Adrenal gland (tissue), 19 donors: ENCODE measurements around the gene UGGT1. TPM values are rescaled to one million over a fixed set of nuclear protein-coding genes. Genes with fewer than 3 reads are reported as not detected.

Experiments
- DNase-seq, 7 donors: peaks; one replicate each; pipeline ENCODE4 v3.0.0-alpha.2; 2019 to 2020
- H3K27ac ChIP-seq, 5 donors: fragments of 200-600 bp; sonication (generic) in 4 of 5; 1 replicate in 3 of 5; 2 replicates in 2 of 5; pipeline versions ENCODE4 v1.5.1 to v1.8.0; 2016 to 2020; ENCODE audit warnings: mild to moderate bottlenecking in 1 of 5
- H3K27me3 ChIP-seq: fragments of 200-600 bp; 2 replicates; pipeline ENCODE4 v1.8.0; 2021
- H3K36me3 ChIP-seq, 2 donors: fragments of 200-600 bp; replicated peaks in 1 of 2; 1 replicate in 1 of 2; 2 replicates in 1 of 2; pipeline versions ENCODE4 v1.5.1 to v1.8.0; 2018 to 2022
- H3K4me1 ChIP-seq, 2 donors: fragments of 200-600 bp; replicated peaks in 1 of 2; 1 replicate in 1 of 2; 2 replicates in 1 of 2; pipeline versions ENCODE4 v1.5.1 to v1.8.0; 2018 to 2021
- H3K4me3 ChIP-seq, 4 donors: fragments of 200-600 bp; sonication (generic) in 3 of 4; one replicate each; pipeline ENCODE4 v1.5.1; 2016 to 2018
- H3K9me3 ChIP-seq, 3 donors: fragments of 200-600 bp; sonication (generic) in 1 of 3; replicated peaks in 1 of 3; 1 replicate in 2 of 3; 2 replicates in 1 of 3; pipeline versions ENCODE4 v1.5.1 to v1.8.0; 2016 to 2021
- CTCF ChIP-seq, 6 experiments: fragments of 450-650 bp in 4 of 6; fragments of 200-600 bp in 2 of 6; sonication (generic) in 1 of 6; IDR thresholded peaks; 1 replicate in 5 of 6; 2 replicates in 1 of 6; pipeline versions ENCODE4 v1.5.1 to v1.8.0; 2016 to 2021; ENCODE audit warnings: antibody characterized with exemption in 6 of 6, mild to moderate bottlenecking in 2 of 6, moderate library complexity in 1 of 6
- POLR2A ChIP-seq, 2 donors: fragments of 450-650 bp; IDR thresholded peaks; one replicate each; pipeline ENCODE4 v1.6.1; 2017; ENCODE audit warnings: antibody characterized with exemption in 2 of 2, mild to moderate bottlenecking in 2 of 2, moderate library complexity in 1 of 2
- WGBS, 4 donors: extraction: QIAGEN DNeasy Blood & Tissue Kit in 2 of 4; methylation state at CpG; one replicate each; pipeline versions ENCODE4 v1.1.5 to v1.1.7; 2013 to 2017; 5-methylcytosine and 5-hydroxymethylcytosine counted together
- intact Hi-C, 2 donors: fragments of 100-400 bp; cut with DNase I; formaldehyde crosslinking; loops; one replicate each; pipeline versions ENCODE4 v1.14.1 to v1.15.0; 2022 to 2023
- long read RNA-seq, 10 donors: library from polyadenylated mRNA in 3 of 10; unstranded in 2 of 10; stranded (forward) in 1 of 10; transcript quantifications; one replicate each; pipeline ENCODE4 v2.0.0 and lab custom pipeline, GENCODE V29; 2021 to 2026
- polyA plus RNA-seq, 3 donors: library from polyadenylated mRNA; stranded (reverse); fragments of 200-250 nt in 2 of 3; fragments of 350-450 nt in 1 of 3; fragmentation: Illumina TruSeq in 1 of 3; extraction: RNeasy Lipid Tissue Mini Kit (QIAGEN cat#74804) in 1 of 3; gene quantifications; one replicate each; pipeline ENCODE4 v1.2.3, GENCODE V29; 2013 to 2014
- total RNA-seq, 9 donors: library from RNA; depleted of rRNA in 4 of 9; stranded (reverse); fragments of >200 nt in 4 of 9; fragments of 120-200 nt in 1 of 9; fragmentation: NEBNext Ultra II Directional in 1 of 9; extraction: Animal tissue kit (Norgen Biotek cat#: 25700) in 1 of 9; gene quantifications; one replicate each; pipeline versions ENCODE4 v1.1.0 to v1.2.4, GENCODE V29; 2013 to 2023
- donor health status: healthy with polysubstance abuse.
- donor health status: Bipolar disorder and iron deficiency.
- donor health status: DM: yes; HTN: yes; CAD: no.
- donor health status: DM: no; HTN: no; CAD: no.
- donor health status: DM: no; HTN: no; CAD: no.
- donor health status: DM: yes; HTN: yes; CAD: no.

Gene UGGT1
- total RNA-seq = 10 to 100 TPM; 32.0 to 67.5 (median 43.2) TPM
- polyA plus RNA-seq = 10 to 100 TPM in 1 of 3 donors, 1 to 10 TPM in 2; 6.6 to 45.2 (median 6.8) TPM
- long read RNA-seq, donor 1, full-length matches to known transcripts = 1 of 6 reads
- long read RNA-seq, donor 1, partial matches to known transcripts = 5 of 6 reads
- long read RNA-seq, donor 1, other reads (novel, unspliced or antisense) = 0 of 6 reads
- long read RNA-seq, donor 2 = 0 reads
- long read RNA-seq, donor 3, full-length matches to known transcripts = 2 of 2 reads
- long read RNA-seq, donor 3, partial matches to known transcripts = 0 of 2 reads
- long read RNA-seq, donor 3, other reads (novel, unspliced or antisense) = 0 of 2 reads
- long read RNA-seq, donor 4, partial matches to known transcripts = 1 of 5 reads
- long read RNA-seq, donor 4, other reads (novel, unspliced or antisense) = 4 of 5 reads
- long read RNA-seq, donor 5, full-length matches to known transcripts = 11 of 19 reads
- long read RNA-seq, donor 5, partial matches to known transcripts = 3 of 19 reads
- long read RNA-seq, donor 5, other reads (novel, unspliced or antisense) = 5 of 19 reads
- long read RNA-seq, donor 6, partial matches to known transcripts = 0 of 3 reads
- long read RNA-seq, donor 6, other reads (novel, unspliced or antisense) = 3 of 3 reads
- long read RNA-seq, donor 7 = 0 reads
- long read RNA-seq, donor 8, full-length matches to known transcripts = 3 of 3 reads
- long read RNA-seq, donor 8, partial matches to known transcripts = 0 of 3 reads
- long read RNA-seq, donor 8, other reads (novel, unspliced or antisense) = 0 of 3 reads
- long read RNA-seq, donor 9, partial matches to known transcripts = 13 of 13 reads
- long read RNA-seq, donor 9, other reads (novel, unspliced or antisense) = 0 of 13 reads
- long read RNA-seq, donor 10 = 0 reads

GRCh38 chr2:128090945-128091725, at the start of gene UGGT1:
TSS of gene UGGT1 (plus strand) at chr2:128091200. CDS start at chr2:128091358, 158 bp downstream.
- TF ChIP-seq CTCF (IDR thresholded peaks at IDR 0.05) (peak in 1 of 6 experiments; percentile 3), POLR2A (IDR thresholded peaks at IDR 0.05) (peak; percentile 86 to 93)
- DNase-seq = peak; percentile 92 to 97 (median 97)
- Histone ChIP-seq H3K36me3 (no peaks in the 10 kb centered on the region), H3K27ac (peak within 1 kb of the TSS; percentile 23 to 89 (median 71)), H3K9me3 (no peaks in the 10 kb centered on the region), H3K27me3 (no peaks in the 10 kb centered on the region), H3K4me3 (peak within 1 kb of the TSS; percentile 48 to 96 (median 80)), H3K4me1 (peaks cover 3 to 18% of the 10 kb centered on the region in 2 donors)
- intact Hi-C loops = loop anchor here in 1 of 2 donors (5.0 kb wide), 1 partner anchor 64 kb away; the partner anchor contains the start of gene SAP130
- WGBS, 4 donors = 0 to 1% (median 0%) methylated on average over 17 to 59 of the region's 59 CpGs

- intact Hi-C loops = no loop called here
- Histone ChIP-seq H3K9me3 (peaks cover 0 to 9% (median 0%) of the 10 kb centered on the region in 3 donors), H3K36me3 (no peaks in the 10 kb centered on the region), H3K4me1 (no peaks in the 10 kb centered on the region), H3K4me3 (no peak overlapping the region), H3K27ac (no peak overlapping the region), H3K27me3 (no peaks in the 10 kb centered on the region)
- TF ChIP-seq CTCF (IDR thresholded peaks at IDR 0.05) = no peak
- no peak for TF ChIP-seq POLR2A (IDR thresholded peaks at IDR 0.05)
- 79 to 86% (median 81%) methylated on average over 3 of the region's 3 CpGs for WGBS, 4 donors
- DNase-seq = no peak
These were observed 49.4 kb upstream of the UGGT1 start for GRCh38 chr2:128041561-128041960.

GRCh38 chr2:128043041-128043440, 48.0 kb upstream of the UGGT1 start:
- TF ChIP-seq POLR2A (IDR thresholded peaks at IDR 0.05) (no peak), CTCF (IDR thresholded peaks at IDR 0.05) (no peak)
- intact Hi-C loops = no loop called here
- Histone ChIP-seq H3K4me3 (no peak overlapping the region), H3K4me1 (no peaks in the 10 kb centered on the region), H3K27ac (no peak overlapping the region), H3K36me3 (no peaks in the 10 kb centered on the region), H3K27me3 (no peaks in the 10 kb centered on the region), H3K9me3 (peaks cover 0 to 9% (median 0%) of the 10 kb centered on the region in 3 donors)
- 85 to 89% (median 86%) methylated on average over 3 of the region's 3 CpGs for WGBS, 4 donors
- DNase-seq = no peak
